Left colon (tissue), 2 donors: ENCODE measurements around the gene FANCE. TPM values are rescaled to one million over a fixed set of nuclear protein-coding genes. Genes with fewer than 3 reads are reported as not detected.
"Not testable (repeated sequence)": the region's sequence is repeated elsewhere in the genome, so short reads cannot be mapped to it uniquely, and the experiment has no call there.

Experiments
- ATAC-seq: fragments of 200-7000 bp; cut with Tn5 transposase; one replicate; pipeline ENCODE4 v1.9.1; 2020; ENCODE audit warnings: mild to moderate bottlenecking, moderate library complexity
- DNase-seq, 2 donors: peaks; one replicate each; pipeline ENCODE4 v3.0.0-alpha.2; 2020
- intact Hi-C, 2 donors: fragments of 100-400 bp; cut with DNase I in 1 of 2; cut with micrococcal nuclease in 1 of 2; formaldehyde crosslinking; loops; one replicate each; pipeline versions ENCODE4 v1.11.2 to v1.14.0; 2022; cut with DNase I, micrococcal nuclease
- total RNA-seq, 2 donors: library from RNA; stranded (reverse); fragmentation: NEBNext Ultra II Directional; extraction: Animal tissue kit (Norgen Biotek cat#: 25700); gene quantifications; one replicate each; pipeline ENCODE4 v1.2.1, GENCODE V29; 2021
- donor health status: DM: no; HTN: no; CAD: no.
- donor health status: DM: yes; HTN: yes; CAD: no.

Gene FANCE
- total RNA-seq, 2 donors from 2014 or later = 3.8 to 4.9 TPM

GRCh38 chr6:35428421-35429149, 23.6 kb upstream of the FANCE start:
- intact Hi-C loops = no loop called here
- ATAC-seq (no peak), DNase-seq (no peak)

- no peak for ATAC-seq
Observed at GRCh38 chr6:35429463-35429862, 22.7 kb upstream of the FANCE start.

GRCh38 chr6:35432291-35432690, 19.8 kb upstream of the FANCE start:
- ATAC-seq = peak; percentile 78
- peak; percentile 67 to 74 for DNase-seq
- intact Hi-C loops = loop anchor here in 1 of 2 donors (10.0 kb wide), 1 partner anchor 87 kb away; the partner anchor contains the start of gene PPARD

More at GRCh38 chr6:35429463-35429862, 22.7 kb upstream of the FANCE start:
- DNase-seq = no peak
- intact Hi-C loops = no loop called here

- intact Hi-C loops = loop anchor here in 1 of 2 donors (10.0 kb wide), 1 partner anchor 88 kb away; the partner anchor contains the start of gene PPARD
- not testable (repeated sequence) for ATAC-seq, DNase-seq
Observed at GRCh38 chr6:35432702-35433101, 19.4 kb upstream of the FANCE start.

- peak; percentile 87 to 93 for DNase-seq
- intact Hi-C loops = loop anchor here in 1 of 2 donors (10.0 kb wide), 1 partner anchor 90 kb away; the partner anchor contains the start of gene PPARD
- ATAC-seq = peak; percentile 89
Observed at GRCh38 chr6:35435074-35435837, 16.9 kb upstream of the FANCE start.

- intact Hi-C loops = loop anchor here in 1 of 2 donors (10.0 kb wide), 1 partner anchor 91 kb away; the partner anchor contains the start of gene PPARD
- ATAC-seq = peak; percentile 55
- no peak for DNase-seq
Observed at GRCh38 chr6:35436071-35436857, 15.9 kb upstream of the FANCE start.

- not testable (repeated sequence) for DNase-seq, ATAC-seq
- intact Hi-C loops = loop anchor here in 1 of 2 donors (10.0 kb wide), 1 partner anchor 94 kb away; the partner anchor contains the start of gene PPARD
Observed at GRCh38 chr6:35438378-35439065, 13.6 kb upstream of the FANCE start.

GRCh38 chr6:35439308-35439707, 12.8 kb upstream of the FANCE start:
- DNase-seq = no peak
- intact Hi-C loops = loop anchor here in 1 of 2 donors (10.0 kb wide), 1 partner anchor 95 kb away; the partner anchor contains the start of gene PPARD
- ATAC-seq = no peak

GRCh38 chr6:35441205-35441604, 10.9 kb upstream of the FANCE start:
- intact Hi-C loops = no loop called here
- DNase-seq (no peak), ATAC-seq (no peak)

- intact Hi-C loops = no loop called here
- ATAC-seq = no peak
- no peak for DNase-seq
Observed at GRCh38 chr6:35441642-35442041, 10.5 kb upstream of the FANCE start.

- intact Hi-C loops = no loop called here
- ATAC-seq (no peak), DNase-seq (no peak)
Observed at GRCh38 chr6:35442693-35443092, 9.4 kb upstream of the FANCE start.

GRCh38 chr6:35443341-35444030, 8.7 kb upstream of the FANCE start:
- DNase-seq (no peak), ATAC-seq (no peak)
- intact Hi-C loops = no loop called here

- no peak for DNase-seq
- intact Hi-C loops = no loop called here
- ATAC-seq = no peak
Observed at GRCh38 chr6:35445691-35446090, 6.4 kb upstream of the FANCE start.

GRCh38 chr6:35448191-35448590, 3.9 kb upstream of the FANCE start:
- ATAC-seq = no peak
- intact Hi-C loops = no loop called here
- DNase-seq = no peak

GRCh38 chr6:35449287-35449881, 2.8 kb upstream of the FANCE start:
- intact Hi-C loops = loop anchor here in 1 of 2 donors (1.0 kb wide), 1 partner anchor 107 kb away; the partner anchor contains the start of gene PPARD
- ATAC-seq (peak; percentile 45), DNase-seq (peak in 1 of 2 donors; percentile 31)

GRCh38 chr6:35451354-35452182, 570 bp upstream of the FANCE start:
- ATAC-seq (no peak), DNase-seq (peak in 1 of 2 donors; percentile 43)
- intact Hi-C loops = no loop called here
